Uterus (tissue), 2 donors: ENCODE data around the gene VWA1.

Experiments
- CTCF ChIP-seq, 4 experiments: fragments of 200-600 bp in 2 of 4; fragments of 450-650 bp in 2 of 4; sonication (generic) in 2 of 4; IDR thresholded peaks; one replicate each; pipeline ENCODE4 v1.5.1; 2016 to 2019; ENCODE audit warnings: antibody characterized with exemption in 4 of 4, mild to moderate bottlenecking in 2 of 4, moderate library complexity in 1 of 4
- POLR2A ChIP-seq, 2 donors: fragments of 450-650 bp; IDR thresholded peaks; one replicate each; pipeline ENCODE4 v1.6.1; 2016; ENCODE audit warnings: antibody characterized with exemption in 2 of 2, mild to moderate bottlenecking in 1 of 2, moderate library complexity in 1 of 2

- TF ChIP-seq CTCF (IDR thresholded peaks at IDR 0.05) (no peak), POLR2A (IDR thresholded peaks at IDR 0.05) (no peak)
These were observed 23.9 kb upstream of the VWA1 start for GRCh38 chr1:1411626-1412025.
